Erythroblast (primary cell): ENCODE data around the gene GMPR2.
A peak's percentile ranks its signal among the peaks of the same experiment; 100 is the strongest.

ENCODE experiments used
- DNase-seq, 2 experiments: peaks; one replicate each; lab custom pipeline; 2025; lab: John Stamatoyannopoulos, UW
- GATA1 ChIP-seq: IDR thresholded peaks from 2 replicates; pipeline ENCODE4 v1.6.1; 2011; ENCODE audit warnings: low read depth, mild to moderate bottlenecking, control low read depth, low read length, moderate library complexity
- POLR2A ChIP-seq: IDR thresholded peaks from 2 replicates; pipeline ENCODE4 v1.6.1; 2011; ENCODE audit warnings: mild to moderate bottlenecking, low read length

Gene GMPR2

GRCh38 chr14:24232645-24233537 is at the start of gene GMPR2:
Gene GMPR2, plus strand, starts transcription at chr14:24232929. Its CDS starts 325 bp downstream, at chr14:24233254.
- DNase-seq = peak in 1 of 2 experiments; percentile 54
- peak; percentile 46 for TF ChIP-seq POLR2A
- TF ChIP-seq GATA1 = no peak

GRCh38 chr14:24183014-24183481 is 49.7 kb upstream of the GMPR2 start:
- no peak for TF ChIP-seq GATA1
- no peak for TF ChIP-seq POLR2A
- DNase-seq = no peak

- TF ChIP-seq POLR2A = no peak
- no peak for TF ChIP-seq GATA1
- no peak for DNase-seq
These were observed 48.4 kb upstream of the GMPR2 start for GRCh38 chr14:24184104-24184970.

- no peak for DNase-seq
These were observed 47.7 kb upstream of the GMPR2 start for GRCh38 chr14:24185026-24185425.

GRCh38 chr14:24185741-24186140 is 47.0 kb upstream of the GMPR2 start:
- no peak for DNase-seq
- TF ChIP-seq POLR2A (no peak), GATA1 (no peak)

More at GRCh38 chr14:24185026-24185425, 47.7 kb upstream of the GMPR2 start:
- TF ChIP-seq GATA1 (no peak), POLR2A (no peak)

GRCh38 chr14:24186831-24187538 is 45.7 kb upstream of the GMPR2 start:
- TF ChIP-seq POLR2A (no peak), GATA1 (no peak)
- DNase-seq = no peak

- DNase-seq = no peak
These were observed 45.2 kb upstream of the GMPR2 start for GRCh38 chr14:24187539-24187915.

GRCh38 chr14:24188251-24189058 is 44.3 kb upstream of the GMPR2 start, which contains the start of gene IPO4:
Gene IPO4, minus strand, starts transcription at chr14:24188816. Its CDS starts 29 bp downstream, at chr14:24188787.
- peak; percentile 72 for TF ChIP-seq POLR2A
- TF ChIP-seq GATA1 = no peak
- peak; percentile 95 to 97 for DNase-seq

More at GRCh38 chr14:24187539-24187915, 45.2 kb upstream of the GMPR2 start:
- TF ChIP-seq POLR2A (no peak), GATA1 (no peak)

GRCh38 chr14:24189059-24189375 is 43.7 kb upstream of the GMPR2 start:
- no peak for TF ChIP-seq GATA1

GRCh38 chr14:24189460-24189859 is 43.3 kb upstream of the GMPR2 start:
- DNase-seq = no peak
- TF ChIP-seq POLR2A (no peak), GATA1 (no peak)

More at GRCh38 chr14:24189059-24189375, 43.7 kb upstream of the GMPR2 start:
- DNase-seq = no peak

- DNase-seq = no peak
- TF ChIP-seq GATA1 (no peak), POLR2A (no peak)
These were observed 42.3 kb upstream of the GMPR2 start for GRCh38 chr14:24190416-24190815.

- no peak for DNase-seq
- TF ChIP-seq GATA1 (no peak), POLR2A (no peak)
These were observed 39.8 kb upstream of the GMPR2 start for GRCh38 chr14:24192933-24193332.
